NB4 (cell line): ENCODE measurements around the gene CYP4F2.

Experiments used
- DNase-seq: peaks from one replicate; pipeline ENCODE4 v3.0.0; 2010; ENCODE audit warnings: low read depth
- H3K4me3 ChIP-seq: one replicate; pipeline ENCODE4 v1.5.1; 2011; ENCODE audit warnings: mild to moderate bottlenecking, low read depth, low read length, moderate library complexity
- MYC ChIP-seq: IDR thresholded peaks from 2 replicates; pipeline ENCODE4 v1.6.1; 2011; ENCODE audit warnings: low read depth, low read length
- POLR2A ChIP-seq: IDR thresholded peaks from 2 replicates; pipeline ENCODE4 v1.6.1; 2011; ENCODE audit warnings: mild to moderate bottlenecking; ENCODE audit not compliant: insufficient read length; ENCODE audit errors: extremely low read depth
- TF ChIP-seq, protein P1 (sequence below): IDR thresholded peaks from one replicate; pipeline ENCODE4 v1.5.1; 2012; ENCODE audit warnings: low read depth, low read length
- TF ChIP-seq, protein P2 (sequence below): IDR thresholded peaks from 2 replicates; pipeline ENCODE4 v1.6.1; 2011; ENCODE audit warnings: low read depth, low read length

The CYP4F2 gene, protein sequence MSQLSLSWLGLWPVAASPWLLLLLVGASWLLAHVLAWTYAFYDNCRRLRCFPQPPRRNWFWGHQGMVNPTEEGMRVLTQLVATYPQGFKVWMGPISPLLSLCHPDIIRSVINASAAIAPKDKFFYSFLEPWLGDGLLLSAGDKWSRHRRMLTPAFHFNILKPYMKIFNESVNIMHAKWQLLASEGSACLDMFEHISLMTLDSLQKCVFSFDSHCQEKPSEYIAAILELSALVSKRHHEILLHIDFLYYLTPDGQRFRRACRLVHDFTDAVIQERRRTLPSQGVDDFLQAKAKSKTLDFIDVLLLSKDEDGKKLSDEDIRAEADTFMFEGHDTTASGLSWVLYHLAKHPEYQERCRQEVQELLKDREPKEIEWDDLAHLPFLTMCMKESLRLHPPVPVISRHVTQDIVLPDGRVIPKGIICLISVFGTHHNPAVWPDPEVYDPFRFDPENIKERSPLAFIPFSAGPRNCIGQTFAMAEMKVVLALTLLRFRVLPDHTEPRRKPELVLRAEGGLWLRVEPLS

DNA sequence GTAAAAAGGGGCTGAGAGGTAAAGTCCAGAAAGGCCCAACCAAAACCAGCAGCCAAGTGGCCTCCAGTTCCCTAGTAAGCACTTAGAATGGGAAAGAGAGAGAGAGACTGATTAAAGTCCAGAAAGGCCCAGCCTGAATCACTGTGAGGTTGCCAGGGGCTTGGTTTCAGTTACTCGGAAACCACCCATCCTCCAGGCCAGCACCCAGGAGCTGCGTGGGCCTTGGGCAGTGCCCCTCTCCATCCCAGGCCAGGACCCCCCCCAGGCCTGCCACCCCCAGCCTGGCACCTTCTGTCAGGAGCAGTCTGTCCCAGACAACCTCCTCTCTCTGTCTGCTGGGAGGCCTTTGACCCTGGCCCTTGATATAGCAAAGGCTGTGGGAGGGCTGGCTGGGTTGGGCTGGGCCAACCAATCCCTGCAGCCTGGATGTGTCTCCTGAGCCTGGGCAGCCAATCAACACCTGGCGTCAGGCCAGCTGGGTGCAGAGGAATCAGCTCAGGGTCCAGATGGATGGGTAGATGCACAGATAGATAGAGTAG is at the start of gene CYP4F2:
Gene CYP4F2, minus strand, starts transcription at position 337 of the 539 bp plus-strand sequence. CDS start 463 bp downstream, outside the sequence.
- DNase-seq: no peak
- TF ChIP-seq MYC: no peak
- TF ChIP-seq POLR2A: no peak
- TF ChIP-seq, protein P1, sequence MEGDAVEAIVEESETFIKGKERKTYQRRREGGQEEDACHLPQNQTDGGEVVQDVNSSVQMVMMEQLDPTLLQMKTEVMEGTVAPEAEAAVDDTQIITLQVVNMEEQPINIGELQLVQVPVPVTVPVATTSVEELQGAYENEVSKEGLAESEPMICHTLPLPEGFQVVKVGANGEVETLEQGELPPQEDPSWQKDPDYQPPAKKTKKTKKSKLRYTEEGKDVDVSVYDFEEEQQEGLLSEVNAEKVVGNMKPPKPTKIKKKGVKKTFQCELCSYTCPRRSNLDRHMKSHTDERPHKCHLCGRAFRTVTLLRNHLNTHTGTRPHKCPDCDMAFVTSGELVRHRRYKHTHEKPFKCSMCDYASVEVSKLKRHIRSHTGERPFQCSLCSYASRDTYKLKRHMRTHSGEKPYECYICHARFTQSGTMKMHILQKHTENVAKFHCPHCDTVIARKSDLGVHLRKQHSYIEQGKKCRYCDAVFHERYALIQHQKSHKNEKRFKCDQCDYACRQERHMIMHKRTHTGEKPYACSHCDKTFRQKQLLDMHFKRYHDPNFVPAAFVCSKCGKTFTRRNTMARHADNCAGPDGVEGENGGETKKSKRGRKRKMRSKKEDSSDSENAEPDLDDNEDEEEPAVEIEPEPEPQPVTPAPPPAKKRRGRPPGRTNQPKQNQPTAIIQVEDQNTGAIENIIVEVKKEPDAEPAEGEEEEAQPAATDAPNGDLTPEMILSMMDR: no peak
- TF ChIP-seq, protein P2, sequence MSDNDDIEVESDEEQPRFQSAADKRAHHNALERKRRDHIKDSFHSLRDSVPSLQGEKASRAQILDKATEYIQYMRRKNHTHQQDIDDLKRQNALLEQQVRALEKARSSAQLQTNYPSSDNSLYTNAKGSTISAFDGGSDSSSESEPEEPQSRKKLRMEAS: no peak
- H3K4me3 ChIP-seq: no peak within 1 kb of the TSS

DNA sequence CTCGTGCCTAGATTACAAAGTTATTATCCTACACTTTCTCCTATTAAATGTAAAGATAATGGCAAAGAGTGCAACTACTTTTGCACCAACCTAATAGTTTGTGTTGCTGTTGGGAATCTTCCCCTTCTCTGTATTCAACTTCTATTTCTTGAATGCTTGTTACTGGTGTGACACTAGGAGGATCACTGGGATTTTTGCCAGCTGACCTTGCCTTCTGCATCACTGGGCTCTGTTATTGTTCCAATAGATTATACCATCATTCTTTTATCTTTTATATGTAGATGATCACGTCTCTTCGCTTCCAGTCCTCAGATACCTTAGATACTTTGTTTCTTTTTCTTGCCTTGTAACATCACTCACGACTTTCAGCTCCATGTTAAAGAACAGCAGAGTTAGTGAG is 47.4 kb upstream of the CYP4F2 start:
- TF ChIP-seq POLR2A: no peak
- TF ChIP-seq MYC: no peak
- TF ChIP-seq, protein P2: no peak
- TF ChIP-seq, protein P1: no peak
- no peak for DNase-seq
- no peak overlapping the region for H3K4me3 ChIP-seq

DNA sequence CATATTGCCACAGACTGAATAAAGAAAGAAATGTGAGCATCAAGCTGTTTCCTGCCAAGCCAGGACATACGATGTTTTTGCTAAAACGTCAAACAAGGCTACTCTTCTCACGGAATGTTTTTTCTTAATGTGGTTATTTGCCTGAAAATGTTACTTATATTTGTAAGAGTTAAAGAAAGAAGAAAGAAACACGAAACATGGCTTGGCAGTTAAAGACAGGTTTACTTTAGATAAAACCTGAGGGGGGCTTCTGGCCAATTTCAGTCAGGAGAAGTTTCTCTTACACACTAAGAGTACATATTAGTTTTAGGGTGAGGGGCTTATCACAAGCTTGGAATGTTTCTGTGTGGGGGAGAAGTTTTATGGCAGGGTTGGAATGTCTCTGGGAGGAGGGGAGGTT is 46.5 kb upstream of the CYP4F2 start:
- TF ChIP-seq MYC: no peak
- TF ChIP-seq POLR2A: no peak
- TF ChIP-seq, protein P2: no peak
- TF ChIP-seq, protein P1: no peak
- no peak overlapping the region for H3K4me3 ChIP-seq
- no peak for DNase-seq

DNA sequence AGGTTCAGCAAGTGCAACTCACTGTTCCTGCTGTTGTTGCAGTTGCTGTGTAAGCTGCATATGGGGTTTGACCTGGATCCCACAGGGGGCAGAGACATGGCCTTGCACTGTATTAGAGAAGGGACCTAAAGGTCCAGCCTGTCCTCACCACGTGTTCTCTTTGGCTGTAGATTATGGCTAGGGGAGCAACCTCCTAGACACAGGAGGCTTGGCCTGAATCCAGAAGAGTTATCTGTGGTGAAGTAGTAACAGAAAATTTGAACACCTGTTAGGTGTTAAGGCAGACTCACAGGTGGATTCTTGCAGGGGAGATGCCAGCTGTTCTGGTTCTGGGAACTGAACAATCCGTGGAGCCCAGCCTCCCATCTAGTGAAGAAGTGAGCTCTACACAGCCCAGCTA is 39.9 kb upstream of the CYP4F2 start:
- DNase-seq: no peak
- no peak overlapping the region for H3K4me3 ChIP-seq
- TF ChIP-seq, protein P1: no peak
- TF ChIP-seq MYC: no peak
- TF ChIP-seq POLR2A: no peak
- TF ChIP-seq, protein P2: no peak

DNA sequence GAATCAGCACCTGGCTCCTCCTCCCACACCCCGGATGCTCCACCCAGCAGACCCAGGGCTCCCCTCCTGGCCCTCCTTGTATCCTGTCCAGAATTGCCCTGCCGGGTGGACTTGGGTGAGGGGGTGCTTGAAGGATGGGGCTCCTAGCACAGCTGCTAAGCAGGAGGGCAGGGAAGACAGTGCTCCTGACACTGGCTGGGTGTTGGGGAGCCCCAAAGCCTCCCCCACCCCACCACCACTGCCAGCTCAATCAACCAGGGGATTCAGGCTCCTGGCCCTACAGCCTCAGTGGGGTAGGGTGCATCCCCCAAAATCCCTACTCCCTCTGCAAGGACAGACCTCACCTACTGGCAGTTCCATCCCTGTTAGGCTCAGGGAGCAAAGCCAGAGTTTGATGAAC is 39.1 kb upstream of the CYP4F2 start:
- no peak overlapping the region for H3K4me3 ChIP-seq
- no peak for DNase-seq
- TF ChIP-seq, protein P1: no peak
- TF ChIP-seq, protein P2: no peak
- TF ChIP-seq POLR2A (no peak), MYC (no peak)
